HEK293T (cell line): ENCODE measurements around the gene STEEP1.

Experiments
- CTCF ChIA-PET: fragments of 350-600 bp; formaldehyde crosslinking; extraction: SDS; loops from one replicate; lab custom pipeline; 2021; ENCODE audit warnings: antibody characterized with exemption, inconsistent platforms; lab: Yijun Ruan, JAX
- POLR2A ChIA-PET: fragments of 350-600 bp; formaldehyde crosslinking; extraction: SDS; loops from one replicate; lab custom pipeline; 2020; ENCODE audit warnings: antibody characterized with exemption, inconsistent platforms; lab: Yijun Ruan, JAX
- DNase-seq: peaks from one replicate; pipeline ENCODE4 v3.0.0; 2012; ENCODE audit warnings: mixed read lengths; ENCODE audit errors: extremely low spot score
- ARNT ChIP-seq: fragments of 450-650 bp; IDR thresholded peaks from 2 replicates; pipeline ENCODE4 v1.6.1; 2017; ENCODE audit warnings: mild to moderate bottlenecking
- BHLHE40 ChIP-seq: fragments of 450-650 bp; IDR thresholded peaks from 2 replicates; pipeline ENCODE4 v1.6.1; 2016; ENCODE audit warnings: mild to moderate bottlenecking, moderate library complexity, borderline replicate concordance
- CTBP1 ChIP-seq: fragments of 450-650 bp; IDR thresholded peaks from 2 replicates; pipeline ENCODE4 v1.6.1; 2016; ENCODE audit warnings: borderline replicate concordance
- ELF4 ChIP-seq: fragments of 450-650 bp; IDR thresholded peaks from 2 replicates; pipeline ENCODE4 v1.6.1; 2017; ENCODE audit warnings: antibody characterized with exemption
- FOXA1 ChIP-seq: fragments of 450-650 bp; IDR thresholded peaks from 2 replicates; pipeline ENCODE4 v1.6.1; 2016; ENCODE audit warnings: mild to moderate bottlenecking
- FOXK2 ChIP-seq: fragments of 450-650 bp; IDR thresholded peaks from 2 replicates; pipeline ENCODE4 v1.6.1; 2016; ENCODE audit warnings: mild to moderate bottlenecking
- FOXM1 ChIP-seq: fragments of 450-650 bp; IDR thresholded peaks from 2 replicates; pipeline ENCODE4 v1.6.1; 2017; ENCODE audit warnings: mild to moderate bottlenecking, borderline replicate concordance
- HDGF ChIP-seq: fragments of 450-650 bp; IDR thresholded peaks from 2 replicates; pipeline ENCODE4 v1.6.1; 2017; ENCODE audit warnings: antibody characterized with exemption, borderline replicate concordance
- L3MBTL2 ChIP-seq: fragments of 450-650 bp; conservative IDR thresholded peaks from 2 replicates; pipeline ENCODE4 v1.6.1; 2016; ENCODE audit warnings: mild to moderate bottlenecking
- LEF1 ChIP-seq: fragments of 450-650 bp; IDR thresholded peaks from 2 replicates; pipeline ENCODE4 v1.6.1; 2017; ENCODE audit warnings: mild to moderate bottlenecking, borderline replicate concordance
- NFRKB ChIP-seq: fragments of 450-650 bp; IDR thresholded peaks from 2 replicates; pipeline ENCODE4 v1.6.1; 2016; ENCODE audit warnings: mild to moderate bottlenecking, moderate library complexity
- SP1 ChIP-seq: fragments of 450-650 bp; IDR thresholded peaks from 2 replicates; pipeline ENCODE4 v1.6.1; 2017
- SUZ12 ChIP-seq: fragments of 450-650 bp; IDR thresholded peaks from 2 replicates; pipeline ENCODE4 v1.6.1; 2016; ENCODE audit warnings: mild to moderate bottlenecking
- TARDBP ChIP-seq: fragments of 450-650 bp; IDR thresholded peaks from 2 replicates; pipeline ENCODE4 v1.6.1; 2016
- ZNF384 ChIP-seq: fragments of 450-650 bp; IDR thresholded peaks from 2 replicates; pipeline ENCODE4 v1.6.1; 2016
- TF ChIP-seq, protein P1 (sequence below): fragments of 450-650 bp; IDR thresholded peaks from 2 replicates; pipeline ENCODE4 v1.6.1; 2016

Gene STEEP1

DNA sequence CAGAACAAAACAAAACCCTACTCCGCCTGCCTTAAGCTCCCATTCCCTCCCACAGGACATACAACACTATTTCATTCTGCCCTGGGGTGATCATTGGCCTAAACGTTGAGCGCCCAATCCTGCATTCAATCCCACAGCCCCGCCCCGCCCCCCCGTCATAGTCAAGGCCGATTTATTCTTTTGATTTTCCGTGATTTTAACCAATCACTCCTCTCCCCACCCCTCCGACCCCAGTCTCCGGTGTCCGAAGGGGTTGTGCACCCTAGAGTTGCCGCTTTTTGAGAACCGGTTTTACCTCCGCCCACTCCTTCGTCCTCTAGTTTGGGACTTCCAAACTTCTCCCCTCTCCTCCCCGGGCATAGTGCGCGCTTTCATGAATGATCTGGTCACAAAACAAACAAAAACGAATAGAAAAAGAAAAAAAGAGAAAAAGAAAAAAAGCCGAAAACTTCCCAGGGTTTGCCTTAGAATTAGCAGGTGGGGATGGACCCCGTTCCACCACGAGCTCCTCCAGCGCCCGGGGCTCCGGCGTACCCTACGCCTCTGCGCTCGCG lies 8.7 kb upstream of the STEEP1 start:
- peak; percentile 40 for DNase-seq
- POLR2A ChIA-PET: interaction anchor here (0.7 to 2.6 kb wide), 10 partner anchors 9 to 315 kb away, joined by 3 to 13 read pairs (median 6); partner anchors contain the start of genes RPL39, SEPTIN6 and STEEP1
- TF ChIP-seq L3MBTL2 (peak; percentile 74), ARNT (no peak)
- CTCF ChIA-PET: no interaction called here

DNA sequence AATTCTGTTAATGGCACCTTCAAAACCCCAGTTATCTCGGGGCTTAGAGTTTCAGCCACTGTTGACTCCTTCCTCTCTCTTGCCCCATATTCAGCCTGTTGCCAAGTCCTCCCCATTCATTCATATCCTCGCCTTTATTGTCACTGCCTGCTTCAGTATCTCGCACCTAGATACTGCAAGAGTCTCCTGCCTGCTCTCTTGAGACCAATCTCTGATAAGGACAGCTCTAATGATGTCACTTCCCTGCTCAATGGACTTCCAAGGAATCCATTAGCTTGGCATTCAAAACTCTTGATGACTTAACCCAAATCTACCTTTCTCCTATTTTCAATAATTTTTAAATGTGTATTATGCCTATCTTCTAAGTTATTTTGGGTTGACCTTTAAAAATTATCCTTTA lies 8.0 kb upstream of the STEEP1 start:
- ChIA-PET CTCF (interaction anchor here (0.5 kb wide), 1 partner anchor 183 kb away, joined by 3 read pairs; no protein-coding TSS in a partner anchor), POLR2A (interaction anchor here (1.0 to 2.6 kb wide), 6 partner anchors 8 to 218 kb away, joined by 3 to 13 read pairs (median 8); partner anchors contain the start of genes RPL39, SEPTIN6 and STEEP1)
- no peak for DNase-seq
- no peak for TF ChIP-seq FOXA1
- no peak for TF ChIP-seq CTBP1
- no peak for TF ChIP-seq NFRKB
- TF ChIP-seq ELF4: no peak
- no peak for TF ChIP-seq BHLHE40
- TF ChIP-seq LEF1: no peak
- TF ChIP-seq HDGF: no peak
- no peak for TF ChIP-seq SP1
- TF ChIP-seq TARDBP: no peak
- no peak for TF ChIP-seq FOXM1

DNA sequence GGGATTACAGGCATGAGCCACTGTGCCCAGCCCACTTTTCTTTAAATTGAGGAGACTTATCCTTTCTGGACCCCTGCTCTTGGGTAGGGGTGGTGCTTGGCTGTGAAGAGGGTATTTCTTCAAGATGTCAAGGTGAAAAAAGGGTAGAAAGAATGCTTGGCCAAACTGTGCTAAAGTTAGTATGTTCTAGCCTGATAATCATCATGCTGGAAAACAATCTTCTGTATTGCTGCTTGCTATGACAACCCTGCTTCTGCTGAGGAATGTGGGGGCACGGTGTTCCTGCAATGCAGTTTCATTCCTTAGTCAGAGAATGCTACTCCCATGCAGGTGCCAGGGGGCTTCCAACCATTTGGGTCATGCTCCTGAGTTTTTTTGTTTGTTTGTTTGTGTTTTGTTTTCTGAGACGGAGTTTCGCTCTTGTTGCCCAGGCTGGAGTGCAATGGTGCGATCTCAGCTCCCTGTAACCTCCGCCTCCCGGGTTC lies 5.2 kb upstream of the STEEP1 start:
- TF ChIP-seq FOXM1: no peak
- no peak for TF ChIP-seq ARNT
- no peak for TF ChIP-seq L3MBTL2
- TF ChIP-seq, protein P1, sequence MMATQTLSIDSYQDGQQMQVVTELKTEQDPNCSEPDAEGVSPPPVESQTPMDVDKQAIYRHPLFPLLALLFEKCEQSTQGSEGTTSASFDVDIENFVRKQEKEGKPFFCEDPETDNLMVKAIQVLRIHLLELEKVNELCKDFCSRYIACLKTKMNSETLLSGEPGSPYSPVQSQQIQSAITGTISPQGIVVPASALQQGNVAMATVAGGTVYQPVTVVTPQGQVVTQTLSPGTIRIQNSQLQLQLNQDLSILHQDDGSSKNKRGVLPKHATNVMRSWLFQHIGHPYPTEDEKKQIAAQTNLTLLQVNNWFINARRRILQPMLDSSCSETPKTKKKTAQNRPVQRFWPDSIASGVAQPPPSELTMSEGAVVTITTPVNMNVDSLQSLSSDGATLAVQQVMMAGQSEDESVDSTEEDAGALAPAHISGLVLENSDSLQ: no peak
- no peak for TF ChIP-seq ZNF384
- TF ChIP-seq BHLHE40: no peak
- no peak for TF ChIP-seq TARDBP
- no peak for TF ChIP-seq NFRKB
- no peak for TF ChIP-seq SP1
- no peak for TF ChIP-seq LEF1
- TF ChIP-seq SUZ12: no peak
- DNase-seq: no peak
- ChIA-PET CTCF (interaction anchor here (0.6 kb wide), 1 partner anchor 162 kb away, joined by 3 read pairs; no protein-coding TSS in a partner anchor), POLR2A (no interaction called here)

DNA sequence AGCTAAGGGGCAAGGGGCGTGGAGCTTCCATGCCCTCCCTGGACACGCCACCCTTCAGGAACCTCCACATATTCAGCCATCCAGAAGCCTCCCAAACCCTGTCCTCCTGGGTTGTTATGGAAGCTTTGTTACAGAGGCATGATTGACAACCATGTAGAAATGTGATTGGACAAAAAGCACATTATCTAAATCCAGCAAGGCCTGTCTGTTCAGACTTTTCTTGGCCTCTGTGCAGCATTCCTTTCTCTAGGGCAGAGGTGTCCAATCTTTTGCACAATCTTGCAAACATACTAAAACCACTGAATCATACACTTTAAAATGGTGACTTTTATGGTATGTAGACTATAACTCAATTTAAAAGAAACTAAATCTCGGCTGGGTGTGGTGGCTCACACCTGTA lies 12.7 kb downstream of the STEEP1 start:
- ChIA-PET POLR2A (no interaction called here), CTCF (no interaction called here)
- no peak for TF ChIP-seq ARNT
- TF ChIP-seq NFRKB: no peak
- no peak for TF ChIP-seq ELF4
- TF ChIP-seq, protein P1: no peak
- no peak for TF ChIP-seq FOXA1
- no peak for TF ChIP-seq BHLHE40
- TF ChIP-seq FOXK2: no peak
- TF ChIP-seq SP1: no peak
- no peak for TF ChIP-seq LEF1
- TF ChIP-seq FOXM1: no peak
- no peak for TF ChIP-seq TARDBP
- no peak for DNase-seq

DNA sequence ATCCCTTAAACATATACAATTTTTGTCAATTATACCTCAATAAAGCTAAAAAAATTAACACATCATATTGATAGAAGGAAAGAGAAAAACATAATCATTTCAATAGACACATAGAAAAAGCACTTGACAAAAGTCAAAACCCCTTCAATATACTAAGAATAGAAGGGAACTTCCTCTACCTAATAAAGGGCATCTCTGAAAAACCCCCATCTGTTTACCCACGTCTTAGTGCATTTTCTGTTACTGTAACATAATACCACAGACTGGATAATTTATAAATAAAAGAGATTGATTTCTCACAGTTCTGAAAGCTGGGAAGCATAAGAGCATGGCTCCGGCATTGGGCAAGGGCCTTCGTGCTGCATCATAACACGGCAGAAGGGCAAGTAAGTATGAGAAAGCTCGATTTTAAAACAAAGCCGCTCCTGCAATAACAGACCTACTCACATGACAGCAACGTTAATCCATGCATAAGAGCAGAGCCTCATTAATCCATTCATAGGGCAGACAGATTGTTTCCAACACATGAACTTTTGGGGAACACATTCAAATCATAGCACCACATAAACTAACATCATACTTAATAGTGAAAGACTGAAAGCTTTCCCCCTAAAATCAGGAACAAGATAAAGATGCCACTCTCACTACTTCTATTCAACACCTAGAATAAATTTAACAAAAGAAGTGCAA lies 15.7 kb downstream of the STEEP1 start:
- no peak for TF ChIP-seq SP1
- no peak for TF ChIP-seq TARDBP
- no peak for TF ChIP-seq CTBP1
- no peak for TF ChIP-seq FOXK2
- no peak for TF ChIP-seq ZNF384
- no peak for TF ChIP-seq BHLHE40
- no peak for TF ChIP-seq ELF4
- no peak for TF ChIP-seq FOXA1
- no peak for TF ChIP-seq LEF1
- no peak for TF ChIP-seq NFRKB
- TF ChIP-seq, protein P1: no peak
- no peak for TF ChIP-seq SUZ12
- no peak for TF ChIP-seq ARNT
- TF ChIP-seq L3MBTL2: no peak
- TF ChIP-seq FOXM1: no peak
- no peak for TF ChIP-seq HDGF
- no peak for DNase-seq
- ChIA-PET POLR2A (no interaction called here), CTCF (interaction anchor here (0.6 kb wide), 2 partner anchors 28 to 138 kb away, joined by 3 to 4 read pairs; no protein-coding TSS in a partner anchor)

DNA sequence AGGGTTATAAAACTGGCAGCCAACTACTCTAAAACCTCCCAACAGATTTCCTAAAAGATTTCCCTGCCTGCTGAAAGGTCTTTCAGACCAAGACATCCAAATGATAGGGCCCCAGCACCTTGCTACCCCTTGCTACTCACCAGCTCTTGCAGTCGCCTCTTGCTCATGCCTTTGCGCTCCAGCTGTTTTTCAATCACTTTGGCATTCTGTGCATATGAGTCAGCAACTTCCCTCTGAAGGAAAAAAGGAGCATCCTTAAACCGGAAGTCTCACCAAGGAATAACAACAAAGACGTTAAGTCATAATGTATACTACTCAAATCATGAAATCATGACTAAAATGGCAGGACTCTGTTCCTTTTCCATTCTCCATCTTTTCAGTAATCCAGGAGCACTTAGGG lies 24.0 kb downstream of the STEEP1 start:
- no peak for DNase-seq
- CTCF ChIA-PET: no interaction called here
- POLR2A ChIA-PET: no interaction called here
- TF ChIP-seq ARNT: no peak
- no peak for TF ChIP-seq NFRKB
- TF ChIP-seq FOXM1: no peak
- TF ChIP-seq TARDBP: no peak
- no peak for TF ChIP-seq ZNF384
- TF ChIP-seq FOXA1: no peak
- TF ChIP-seq ELF4: no peak
- TF ChIP-seq, protein P1: no peak
- no peak for TF ChIP-seq HDGF
